Keratinocyte (primary cell): ENCODE data around the gene GLDC. TPM values are rescaled to one million over a fixed set of nuclear protein-coding genes. Genes with fewer than 3 reads are reported as not detected.

ENCODE experiments used
- DNase-seq: peaks from one replicate; pipeline ENCODE4 v3.0.0-alpha.2; 2011; ENCODE audit warnings: low read depth, missing footprints, low spot score
- FAIRE-seq: peaks from 2 replicates; lab custom pipeline; 2011; peaks lifted over from hg19 to GRCh38; lab: Jason Lieb, UNC
- H2AFZ ChIP-seq: 2 replicates; pipeline ENCODE4 v1.6.0; 2012; ENCODE audit warnings: low read length, control low read depth, inconsistent platforms; ENCODE audit not compliant: control insufficient read depth
- H3K27ac ChIP-seq: 2 replicates; pipeline ENCODE4 v1.5.1; 2011; ENCODE audit warnings: low read length; ENCODE audit not compliant: control insufficient read depth, insufficient read depth
- H3K27me3 ChIP-seq: 3 replicates; pipeline ENCODE4 v1.6.0; 2011; ENCODE audit warnings: low read length; ENCODE audit not compliant: control insufficient read depth, insufficient read depth; ENCODE audit errors: extremely low read depth
- H3K36me3 ChIP-seq, 2 experiments: 2 replicates in 1 of 2; 3 replicates in 1 of 2; pipeline ENCODE4 v1.5.1; 2011; ENCODE audit warnings: low read length in 2 of 2, mild to moderate bottlenecking in 1 of 2; ENCODE audit not compliant: control insufficient read depth in 2 of 2, insufficient read depth in 2 of 2; ENCODE audit errors: extremely low read depth in 1 of 2
- H3K4me1 ChIP-seq: 3 replicates; pipeline ENCODE4 v1.5.1; 2011; ENCODE audit warnings: low read length; ENCODE audit not compliant: control insufficient read depth, insufficient read depth; ENCODE audit errors: extremely low read depth
- H3K4me2 ChIP-seq: 3 replicates; pipeline ENCODE4 v1.6.0; 2011; ENCODE audit warnings: low read depth, low read length; ENCODE audit not compliant: control insufficient read depth, insufficient read depth; ENCODE audit errors: extremely low read depth
- H3K4me3 ChIP-seq, 3 experiments: fragments of 200-600 bp in 1 of 3; sonication (generic) in 1 of 3; 2 replicates in 2 of 3; 3 replicates in 1 of 3; pipeline ENCODE4 v1.5.1; 2011 to 2016; ENCODE audit warnings: low read length in 3 of 3, mild to moderate bottlenecking in 3 of 3, control low read depth in 2 of 3, inconsistent platforms in 1 of 3, low read depth in 1 of 3, mixed read lengths in 1 of 3, mixed run types in 1 of 3, moderate library complexity in 1 of 3; ENCODE audit not compliant: control insufficient read depth in 2 of 3, insufficient read depth in 2 of 3; ENCODE audit errors: extremely low read depth in 1 of 3
- H3K79me2 ChIP-seq: 2 replicates; pipeline ENCODE4 v1.6.0; 2012; ENCODE audit warnings: low read length; ENCODE audit not compliant: control insufficient read depth, insufficient read depth
- H3K9ac ChIP-seq: 3 replicates; pipeline ENCODE4 v1.6.0; 2011; ENCODE audit warnings: low read length; ENCODE audit not compliant: control insufficient read depth, insufficient read depth; ENCODE audit errors: extremely low read depth
- H3K9me1 ChIP-seq: 3 replicates; pipeline ENCODE4 v1.6.0; 2011; ENCODE audit warnings: low read length; ENCODE audit not compliant: control insufficient read depth, insufficient read depth; ENCODE audit errors: extremely low read depth
- H3K9me3 ChIP-seq: 2 replicates; pipeline ENCODE4 v1.5.1; 2012; ENCODE audit warnings: low read depth, low read length; ENCODE audit not compliant: control insufficient read depth
- H4K20me1 ChIP-seq: 3 replicates; pipeline ENCODE4 v1.6.0; 2011; ENCODE audit warnings: low read length; ENCODE audit not compliant: control insufficient read depth, insufficient read depth; ENCODE audit errors: extremely low read depth
- CTCF ChIP-seq, 3 experiments: IDR thresholded peaks in 1 of 3; conservative IDR thresholded peaks in 1 of 3; optimal IDR thresholded peaks in 1 of 3; 2 replicates in 2 of 3; 3 replicates in 1 of 3; pipeline versions ENCODE3 to v1.5.1; 2011; ENCODE audit warnings: low read length in 3 of 3, mild to moderate bottlenecking in 3 of 3, moderate library complexity in 2 of 3, control low read depth in 1 of 3, inconsistent platforms in 1 of 3; ENCODE audit not compliant: insufficient read depth in 2 of 3; ENCODE audit errors: extremely low read depth in 1 of 3
- EZH2 ChIP-seq: IDR thresholded peaks from one replicate; pipeline ENCODE4 v1.6.1; 2012; ENCODE audit warnings: inconsistent platforms, mild to moderate bottlenecking, low read length, moderate library complexity
- dilution Hi-C: fragments of 300-500 bp; cut with MboI; formaldehyde crosslinking; loops from one replicate; pipeline ENCODE4 v1.7.0; 2020; ENCODE audit warnings: low sequenced_read_pairs; ENCODE audit not compliant: extremely low pct_ligation_motif_present
- polyA plus RNA-seq, 5 experiments: library from polyadenylated mRNA; depleted of rRNA in 3 of 5; stranded (reverse) in 3 of 5; stranded (forward) in 1 of 5; unstranded in 1 of 5; fragments of >200 nt; gene quantifications; 1 replicate in 1 of 5; 2 replicates in 3 of 5; 3 replicates in 1 of 5; pipeline versions ENCODE4 v1.2.1 to v1.2.3, GENCODE V29; 2011 to 2012; ENCODE audit warnings: missing spikeins in 2 of 5, low read depth in 1 of 5, low replicate concordance in 1 of 5
- small RNA-seq, 3 experiments: library from RNA; depleted of rRNA; stranded (forward); fragments of <200 nt; gene quantifications; one replicate each; pipeline ENCODE3, GENCODE V24; 2012; ENCODE audit warnings: low read depth in 3 of 3, low replicate concordance in 1 of 3; ENCODE audit not compliant: insufficient read length in 3 of 3

Gene GLDC
- polyA plus RNA-seq, 1 donor (not counting 4 experiments of a cell fraction or from before 2014, with no cell fraction given): 0.69 TPM

- TF ChIP-seq CTCF (optimal IDR thresholded peaks at IDR 0.05 in 1 of 3, IDR thresholded peaks at IDR 0.05 in 1 of 3, conservative IDR thresholded peaks at IDR 0.05 in 1 of 3; ENCODE audit: extremely low read depth in 1 of 3, insufficient read depth in 2 of 3, low read length in 3 of 3) (no peak), EZH2 (no peak)
- no peak for DNase-seq
- no peak for FAIRE-seq
- Histone ChIP-seq H3K4me2 (no peak overlapping the region), H3K9ac (no peak overlapping the region), H3K79me2 (peaks cover 14% of the 10 kb centered on the region), H3K9me1 (no peaks in the 10 kb centered on the region), H4K20me1 (no peaks in the 10 kb centered on the region), H3K4me3 (no peak overlapping the region), H3K4me1 (no peaks in the 10 kb centered on the region), H3K36me3 (peaks cover 9 to 31% of the 10 kb centered on the region in 2 experiments), H2AFZ (no peak overlapping the region), H3K27ac (no peak overlapping the region), H3K27me3 (no peaks in the 10 kb centered on the region), H3K9me3 (no peaks in the 10 kb centered on the region)
- dilution Hi-C loops: no loop called here
These were observed 161.3 kb downstream of the GLDC start for GRCh38 chr9:6484210-6484609.

Small RNA genes within 50 kb of the gene (small RNA-seq; reads per million reads assigned to genes)
- gene RN7SL123P: 0 reads per million in 3 experiments
- 0 reads per million in 3 experiments for gene RN7SL25P

Other genes with a start within 250 kb of the GLDC start
- gene UHRF2, start 232.5 kb downstream of the GLDC start, polyA plus RNA-seq: 36.4 to 77.0 TPM (median 36.6 TPM) in 3 replicates
- gene KDM4C, start 112.2 kb upstream of the GLDC start, polyA plus RNA-seq: 12.2 to 17.2 TPM (median 12.3 TPM) in 3 replicates